H1 (cell line): Measurements from ENCODE around the gene CMYA5.

Experiments used
- ATF2 ChIP-seq: IDR thresholded peaks from 2 replicates; pipeline ENCODE4 v1.6.1; 2012; ENCODE audit warnings: low read length, inconsistent platforms
- CTCF ChIP-seq, 3 experiments: IDR thresholded peaks; 1 replicate in 2 of 3; 2 replicates in 1 of 3; pipeline versions ENCODE4 v1.5.1 to v1.6.1; 2011; ENCODE audit warnings: low read length in 3 of 3, mild to moderate bottlenecking in 3 of 3, inconsistent platforms in 2 of 3, low read depth in 1 of 3, moderate library complexity in 1 of 3; ENCODE audit not compliant: insufficient read depth in 1 of 3; ENCODE audit errors: control extremely low read depth in 1 of 3
- EP300 ChIP-seq, 2 experiments: IDR thresholded peaks; 1 replicate in 1 of 2; 2 replicates in 1 of 2; pipeline ENCODE4 v1.6.1; 2011 to 2012; ENCODE audit warnings: low read depth in 2 of 2, low read length in 2 of 2, mild to moderate bottlenecking in 2 of 2, borderline replicate concordance in 1 of 2, inconsistent platforms in 1 of 2, moderate library complexity in 1 of 2
- RNF2 ChIP-seq: fragments of 200-900, 300-1000 bp; sonication (generic); IDR thresholded peaks from 2 replicates; pipeline ENCODE4 v1.7.1; 2016; ENCODE audit warnings: borderline replicate concordance, low read depth, mild to moderate bottlenecking, antibody characterized with exemption, low read length; ENCODE audit not compliant: poor library complexity, severe bottlenecking; ENCODE audit errors: missing control alignments
- SAP30 ChIP-seq: fragments of 300-600 bp; sonication (generic); IDR thresholded peaks from 2 replicates; pipeline ENCODE4 v1.7.1; 2012; ENCODE audit warnings: low read length, moderate library complexity, mild to moderate bottlenecking, inconsistent platforms; ENCODE audit not compliant: insufficient read depth, insufficient replicate concordance

- TF ChIP-seq SAP30: no peak
- TF ChIP-seq CTCF (IDR thresholded peaks at IDR 0.05; ENCODE audit: control extremely low read depth in 1 of 3, insufficient read depth in 1 of 3, low read depth in 1 of 3, low read length in 3 of 3): no peak
- no peak for TF ChIP-seq RNF2
- no peak for TF ChIP-seq ATF2
- TF ChIP-seq EP300 (IDR thresholded peaks at IDR 0.05; ENCODE audit: borderline replicate concordance in 1 of 2, low read depth in 2 of 2, low read length in 2 of 2): no peak
Observed at GRCh38 chr5:79716839-79717238, 27.2 kb downstream of the CMYA5 start.
